ENCODE data around the gene CPPED1. TPM values are rescaled to one million over a fixed set of nuclear protein-coding genes. Genes with fewer than 3 reads are reported as not detected.

Gene CPPED1
- total RNA-seq, 2 donors from 2014 or later: 3.3 to 4.4 TPM

DNA sequence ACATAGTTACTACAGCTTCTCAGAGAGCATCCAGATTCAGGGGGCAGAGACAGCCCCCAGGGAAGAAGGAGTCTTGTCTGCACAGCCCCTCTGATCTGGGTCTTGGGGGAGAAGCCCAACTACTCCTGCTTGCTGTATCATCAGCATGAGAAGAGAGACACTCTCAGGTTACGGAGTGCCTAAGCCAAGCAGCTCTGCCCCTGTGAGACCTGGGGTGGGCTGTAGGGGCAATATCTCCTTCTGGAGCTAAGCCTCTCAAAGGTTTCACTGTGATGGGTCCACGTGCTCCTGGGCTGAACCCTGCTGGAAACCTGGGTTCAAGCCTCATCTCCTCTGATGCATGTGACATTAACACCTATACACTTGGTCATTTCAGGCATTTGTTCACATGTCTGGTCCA is 123.2 kb downstream of the CPPED1 start:
- no peaks in the 10 kb centered on the region for H3K27me3 ChIP-seq
- no peaks in the 10 kb centered on the region for H3K9me3 ChIP-seq
- WGBS, 2 donors: 78 to 92% methylated on average over 2 of the region's 2 CpGs
- intact Hi-C loops (cut with DNase I): no loop called here
- TF ChIP-seq CTCF (IDR thresholded peaks at IDR 0.05) (no peak), POLR2A (IDR thresholded peaks at IDR 0.05) (no peak)
- H3K36me3 ChIP-seq (replicated peaks in 1 of 2; ENCODE audit: insufficient read depth in 1 of 2, low read depth in 2 of 2): no peaks in the 10 kb centered on the region
- no peaks in the 10 kb centered on the region for H3K4me1 ChIP-seq
- ATAC-seq (no peak), DNase-seq (no peak)
- H3K4me3 ChIP-seq: no peak overlapping the region
- no peak overlapping the region for H3K27ac ChIP-seq

GRCh38 chr16:12679660-12680272 is 123.9 kb downstream of the CPPED1 start:
- intact Hi-C loops (cut with DNase I): no loop called here
- no peaks in the 10 kb centered on the region for H3K9me3 ChIP-seq
- H3K36me3 ChIP-seq (replicated peaks in 1 of 2; ENCODE audit: insufficient read depth in 1 of 2, low read depth in 2 of 2): no peaks in the 10 kb centered on the region
- ATAC-seq (no peak), DNase-seq (no peak)
- no peaks in the 10 kb centered on the region for H3K27me3 ChIP-seq
- TF ChIP-seq POLR2A (IDR thresholded peaks at IDR 0.05) (no peak), CTCF (IDR thresholded peaks at IDR 0.05) (no peak)
- H3K27ac ChIP-seq: no peak overlapping the region
- 72 to 78% methylated on average over 3 of the region's 3 CpGs for WGBS, 2 donors
- peaks cover 2% of the 10 kb centered on the region for H3K4me1 ChIP-seq
- no peak overlapping the region for H3K4me3 ChIP-seq

DNA sequence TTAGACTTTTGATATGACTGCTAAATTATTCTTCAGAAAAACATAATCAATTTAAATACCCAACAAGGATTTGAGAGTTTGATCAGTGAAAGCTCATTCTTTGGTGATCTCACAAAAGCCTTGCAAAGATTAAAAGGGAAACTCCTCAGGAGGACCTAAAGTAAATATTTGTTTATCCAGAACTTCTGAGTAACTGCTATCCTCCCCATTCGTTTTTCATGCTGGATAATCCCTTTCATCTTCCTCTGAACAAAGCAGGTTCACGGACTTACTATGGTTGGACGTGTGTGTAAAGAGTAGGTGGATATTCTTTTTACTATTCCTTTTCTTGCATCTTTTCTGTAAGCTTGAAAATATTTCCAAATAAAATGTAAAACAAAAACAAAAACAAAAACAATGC is 124.7 kb downstream of the CPPED1 start:
- Histone ChIP-seq H3K4me3 (no peak overlapping the region), H3K36me3 (replicated peaks in 1 of 2; ENCODE audit: insufficient read depth in 1 of 2, low read depth in 2 of 2) (no peaks in the 10 kb centered on the region), H3K9me3 (no peaks in the 10 kb centered on the region), H3K4me1 (peaks cover 4% of the 10 kb centered on the region), H3K27me3 (no peaks in the 10 kb centered on the region), H3K27ac (no peak overlapping the region)
- 67 to 75% methylated on average over 3 of the region's 3 CpGs for WGBS, 2 donors
- TF ChIP-seq CTCF (IDR thresholded peaks at IDR 0.05) (no peak), POLR2A (IDR thresholded peaks at IDR 0.05) (no peak)
- intact Hi-C loops (cut with DNase I): no loop called here
- no peak for ATAC-seq
- DNase-seq: no peak

DNA sequence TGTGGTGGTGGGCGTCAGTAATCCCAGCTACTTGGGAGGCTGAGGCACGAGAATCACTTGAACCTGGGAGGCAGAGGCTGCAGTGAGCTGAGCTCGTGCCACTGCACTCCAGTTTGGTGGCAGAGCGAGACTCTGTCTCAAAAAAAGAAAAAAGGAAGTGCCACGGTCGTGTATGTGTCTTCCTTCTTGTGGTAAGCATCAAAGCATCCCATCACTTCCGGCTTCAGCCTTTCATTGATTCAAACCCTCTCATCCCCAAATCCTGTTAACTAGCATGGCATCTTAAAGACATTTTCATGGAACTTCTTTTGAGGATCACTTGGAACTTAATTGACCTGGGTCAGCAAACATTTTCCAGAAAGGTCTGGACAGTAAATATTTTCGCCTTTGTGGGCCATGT is 126.2 kb downstream of the CPPED1 start:
- TF ChIP-seq POLR2A (IDR thresholded peaks at IDR 0.05) (no peak), CTCF (IDR thresholded peaks at IDR 0.05) (no peak)
- Histone ChIP-seq H3K36me3 (replicated peaks in 1 of 2; ENCODE audit: insufficient read depth in 1 of 2, low read depth in 2 of 2) (no peaks in the 10 kb centered on the region), H3K4me3 (no peak overlapping the region), H3K4me1 (peaks cover 4% of the 10 kb centered on the region), H3K27ac (no peak overlapping the region), H3K9me3 (no peaks in the 10 kb centered on the region), H3K27me3 (no peaks in the 10 kb centered on the region)
- intact Hi-C loops (cut with DNase I): no loop called here
- 75 to 83% methylated on average over 8 of the region's 8 CpGs for WGBS, 2 donors
- DNase-seq: no peak
- no peak for ATAC-seq

- Histone ChIP-seq H3K36me3 (replicated peaks in 1 of 2; ENCODE audit: insufficient read depth in 1 of 2, low read depth in 2 of 2) (no peaks in the 10 kb centered on the region), H3K27me3 (no peaks in the 10 kb centered on the region), H3K27ac (no peak overlapping the region), H3K9me3 (no peaks in the 10 kb centered on the region), H3K4me3 (no peak overlapping the region), H3K4me1 (peaks cover 4% of the 10 kb centered on the region)
- TF ChIP-seq POLR2A (IDR thresholded peaks at IDR 0.05) (no peak), CTCF (IDR thresholded peaks at IDR 0.05) (no peak)
- whole genome bisulfite sequencing, 2 donors: 41 to 55% methylated on average over 5 of the region's 5 CpGs
- no peak for DNase-seq
- no peak for ATAC-seq
- intact Hi-C loops (cut with DNase I): no loop called here
These were observed 127.8 kb downstream of the CPPED1 start for GRCh38 chr16:12675852-12676251.
